Esophagus muscularis mucosa (tissue), 3 donors: Measurements from ENCODE around the gene FUT8.

Experiments
- CTCF ChIP-seq, 3 experiments: fragments of 200-600 bp in 2 of 3; fragments of 450-650 bp in 1 of 3; sonication (generic) in 2 of 3; IDR thresholded peaks; one replicate each; pipeline ENCODE4 v1.5.1; 2017 to 2019; ENCODE audit warnings: antibody characterized with exemption in 3 of 3, mild to moderate bottlenecking in 2 of 3, moderate library complexity in 1 of 3
- POLR2A ChIP-seq: fragments of 450-650 bp; IDR thresholded peaks from one replicate; pipeline ENCODE4 v1.6.1; 2017; ENCODE audit warnings: antibody characterized with exemption, moderate library complexity, mild to moderate bottlenecking, low read depth
- POLR2AphosphoS5 ChIP-seq, 2 donors: sonication (generic); formaldehyde crosslinking; IDR thresholded peaks; one replicate each; pipeline ENCODE4 v1.6.1; 2017; ENCODE audit warnings: antibody characterized with exemption in 2 of 2

GRCh38 chr14:65408113-65408512, 4.4 kb upstream of the FUT8 start:
- TF ChIP-seq CTCF (IDR thresholded peaks at IDR 0.05) = no peak
- TF ChIP-seq POLR2A = no peak
- no peak for TF ChIP-seq POLR2AphosphoS5 (IDR thresholded peaks at IDR 0.05)
